BJ (cell line): ENCODE results near the gene NPPA. TPM values are rescaled to one million over a fixed set of nuclear protein-coding genes. Genes with fewer than 3 reads are reported as not detected.

Experiments used
- CTCF ChIA-PET: fragments of 350-600 bp; formaldehyde crosslinking; extraction: SDS; loops from one replicate; lab custom pipeline; 2021; ENCODE audit warnings: antibody characterized with exemption, inconsistent platforms; lab: Yijun Ruan, JAX
- POLR2A ChIA-PET: fragments of 300-600 bp; sonication (Branson Sonifier 250); formaldehyde crosslinking; extraction: SDS; loops from one replicate; lab custom pipeline; 2021; ENCODE audit warnings: antibody characterized with exemption; lab: Charles Lee
- DNase-seq: peaks from one replicate; pipeline ENCODE4 v3.0.0-alpha.2; 2011; ENCODE audit warnings: low read depth
- H3K27me3 ChIP-seq: 2 replicates; pipeline ENCODE4 v1.6.0; 2011; ENCODE audit warnings: low read length; ENCODE audit not compliant: control insufficient read depth, insufficient read depth
- H3K36me3 ChIP-seq: 2 replicates; pipeline ENCODE4 v1.5.1; 2011; ENCODE audit warnings: low read length; ENCODE audit not compliant: control insufficient read depth, insufficient read depth
- H3K4me3 ChIP-seq: 2 replicates; pipeline ENCODE4 v1.5.1; 2011; ENCODE audit warnings: low read depth, mild to moderate bottlenecking, control low read depth, low read length
- polyA plus RNA-seq: library from polyadenylated mRNA; depleted of rRNA; stranded (reverse); fragments of >200 nt; gene quantifications from 2 replicates; pipeline ENCODE4 v1.2.3, GENCODE V29; 2011
- TF ChIP-seq, protein P1 (sequence below): IDR thresholded peaks from 2 replicates; pipeline ENCODE4 v1.5.1; 2011; ENCODE audit warnings: low read depth, mild to moderate bottlenecking, control low read depth, inconsistent platforms, low read length, moderate library complexity; ENCODE audit not compliant: insufficient read depth

The NPPA gene
- polyA plus RNA-seq, 1 experiment: not detected

DNA sequence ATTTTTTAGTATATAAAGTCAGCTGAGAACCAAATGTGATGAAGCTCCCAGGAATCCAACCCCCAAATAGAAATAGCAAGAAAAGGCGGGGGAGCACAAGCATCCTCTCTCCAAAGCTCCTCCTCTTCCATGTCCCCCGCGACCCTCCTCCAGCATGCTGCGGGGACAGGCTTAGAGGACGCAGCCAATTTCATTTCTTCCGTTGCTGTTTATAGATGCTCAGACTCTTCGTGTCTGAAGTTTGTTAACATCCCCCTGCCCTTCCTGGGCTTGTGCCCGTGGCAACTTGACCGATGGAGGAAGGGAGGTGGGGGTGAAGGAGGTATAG lies 754 bp upstream of the NPPA start:
- no peak overlapping the region for H3K4me3 ChIP-seq
- peaks cover 2% of the 10 kb centered on the region; the same call in 1 of the 2 replicates for H3K27me3 ChIP-seq
- no peak for DNase-seq
- ChIA-PET POLR2A (no interaction called here), CTCF (interaction anchor here (0.6 to 3.0 kb wide), 2 partner anchors 10 to 29 kb away, joined by 3 to 10 read pairs; no protein-coding TSS in a partner anchor)
- peaks cover 11% of the 10 kb centered on the region for H3K36me3 ChIP-seq
- TF ChIP-seq, protein P1, sequence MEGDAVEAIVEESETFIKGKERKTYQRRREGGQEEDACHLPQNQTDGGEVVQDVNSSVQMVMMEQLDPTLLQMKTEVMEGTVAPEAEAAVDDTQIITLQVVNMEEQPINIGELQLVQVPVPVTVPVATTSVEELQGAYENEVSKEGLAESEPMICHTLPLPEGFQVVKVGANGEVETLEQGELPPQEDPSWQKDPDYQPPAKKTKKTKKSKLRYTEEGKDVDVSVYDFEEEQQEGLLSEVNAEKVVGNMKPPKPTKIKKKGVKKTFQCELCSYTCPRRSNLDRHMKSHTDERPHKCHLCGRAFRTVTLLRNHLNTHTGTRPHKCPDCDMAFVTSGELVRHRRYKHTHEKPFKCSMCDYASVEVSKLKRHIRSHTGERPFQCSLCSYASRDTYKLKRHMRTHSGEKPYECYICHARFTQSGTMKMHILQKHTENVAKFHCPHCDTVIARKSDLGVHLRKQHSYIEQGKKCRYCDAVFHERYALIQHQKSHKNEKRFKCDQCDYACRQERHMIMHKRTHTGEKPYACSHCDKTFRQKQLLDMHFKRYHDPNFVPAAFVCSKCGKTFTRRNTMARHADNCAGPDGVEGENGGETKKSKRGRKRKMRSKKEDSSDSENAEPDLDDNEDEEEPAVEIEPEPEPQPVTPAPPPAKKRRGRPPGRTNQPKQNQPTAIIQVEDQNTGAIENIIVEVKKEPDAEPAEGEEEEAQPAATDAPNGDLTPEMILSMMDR: no peak

DNA sequence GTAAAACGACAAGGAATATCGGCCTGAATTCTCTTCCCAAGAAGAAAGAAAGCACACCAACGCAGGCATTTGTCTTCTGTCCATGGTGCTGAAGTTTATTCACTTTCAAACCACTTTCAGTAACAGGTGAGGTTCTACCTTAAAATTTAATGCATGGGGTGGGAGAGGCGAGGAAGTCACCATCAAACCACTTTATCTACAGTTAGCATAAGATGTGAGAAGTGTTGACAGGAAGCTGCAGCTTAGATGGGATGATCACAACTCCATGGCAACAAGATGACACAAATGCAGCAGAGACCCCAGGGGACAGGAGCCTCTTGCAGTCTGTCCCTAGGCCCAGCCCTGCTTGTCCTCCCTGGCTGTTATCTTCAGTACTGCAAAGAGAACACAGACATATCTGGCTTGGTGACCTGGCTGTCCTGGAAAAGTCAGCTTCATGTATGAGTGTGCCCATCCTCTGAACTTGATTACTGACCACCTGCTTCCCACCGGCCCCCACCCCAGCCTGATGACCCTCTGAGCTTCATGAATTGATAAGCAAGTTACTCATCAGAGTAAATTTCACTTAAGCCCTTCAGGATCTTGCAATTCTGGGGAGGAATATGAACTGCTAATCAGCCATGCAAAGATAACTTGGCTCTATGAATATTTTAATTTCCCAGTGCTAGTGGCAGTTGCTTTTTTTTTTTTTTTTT lies 1.8 kb downstream of the NPPA start:
- ChIA-PET CTCF (no interaction called here), POLR2A (no interaction called here)
- no peak for DNase-seq
- Histone ChIP-seq H3K36me3 (peaks cover 23% of the 10 kb centered on the region), H3K4me3 (no peak overlapping the region), H3K27me3 (no peaks in the 10 kb centered on the region)
- TF ChIP-seq, protein P1: no peak

DNA sequence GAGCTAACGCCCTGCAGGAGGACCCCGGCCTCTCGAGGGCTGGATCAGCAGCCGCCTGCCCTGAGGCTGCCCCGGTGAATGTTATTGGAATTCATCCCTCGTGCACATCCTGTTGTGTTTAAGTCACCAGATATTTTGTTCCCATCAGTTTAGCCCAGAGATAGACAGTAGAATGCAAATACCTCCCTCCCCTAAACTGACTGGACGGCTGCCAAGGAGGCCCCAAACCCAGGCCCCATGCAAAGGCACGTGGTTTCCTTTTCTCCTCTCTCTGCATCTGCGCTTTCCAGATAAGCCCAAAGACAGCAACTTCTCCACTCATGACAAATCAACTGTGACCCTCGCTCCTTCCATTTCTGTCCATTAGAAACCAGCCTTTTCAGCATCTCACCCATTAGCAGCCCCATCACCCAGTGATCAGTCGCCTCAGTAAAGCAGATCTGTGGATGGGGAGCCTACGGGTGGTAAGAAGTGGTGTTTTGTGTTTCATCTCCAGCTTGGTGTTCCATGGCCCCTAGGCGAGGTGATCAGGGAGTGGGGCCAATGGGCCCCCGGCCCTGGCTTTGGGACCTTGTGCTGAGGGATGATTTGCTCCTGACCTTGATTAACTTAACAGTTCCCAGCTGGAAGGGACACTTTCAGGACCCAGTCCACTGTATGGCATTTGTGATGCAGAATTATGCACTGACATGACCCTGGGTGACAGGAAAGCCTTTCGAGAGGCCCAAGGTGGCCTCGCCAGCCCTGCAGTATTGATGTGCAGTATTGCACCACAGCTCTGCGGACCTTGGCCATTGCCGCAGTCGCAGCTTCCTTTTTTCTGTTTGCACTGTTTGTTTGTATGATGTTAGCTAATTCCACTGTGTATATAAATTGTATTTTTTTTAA lies 5.2 kb downstream of the NPPA start:
- ChIA-PET CTCF (interaction anchor here (0.6 to 3.3 kb wide), 6 partner anchors 11 to 270 kb away, joined by 3 to 12 read pairs (median 4); no protein-coding TSS in a partner anchor), POLR2A (no interaction called here)
- Histone ChIP-seq H3K36me3 (peaks cover 45% of the 10 kb centered on the region), H3K4me3 (no peak overlapping the region), H3K27me3 (no peaks in the 10 kb centered on the region)
- DNase-seq: no peak
- TF ChIP-seq, protein P1: no peak

DNA sequence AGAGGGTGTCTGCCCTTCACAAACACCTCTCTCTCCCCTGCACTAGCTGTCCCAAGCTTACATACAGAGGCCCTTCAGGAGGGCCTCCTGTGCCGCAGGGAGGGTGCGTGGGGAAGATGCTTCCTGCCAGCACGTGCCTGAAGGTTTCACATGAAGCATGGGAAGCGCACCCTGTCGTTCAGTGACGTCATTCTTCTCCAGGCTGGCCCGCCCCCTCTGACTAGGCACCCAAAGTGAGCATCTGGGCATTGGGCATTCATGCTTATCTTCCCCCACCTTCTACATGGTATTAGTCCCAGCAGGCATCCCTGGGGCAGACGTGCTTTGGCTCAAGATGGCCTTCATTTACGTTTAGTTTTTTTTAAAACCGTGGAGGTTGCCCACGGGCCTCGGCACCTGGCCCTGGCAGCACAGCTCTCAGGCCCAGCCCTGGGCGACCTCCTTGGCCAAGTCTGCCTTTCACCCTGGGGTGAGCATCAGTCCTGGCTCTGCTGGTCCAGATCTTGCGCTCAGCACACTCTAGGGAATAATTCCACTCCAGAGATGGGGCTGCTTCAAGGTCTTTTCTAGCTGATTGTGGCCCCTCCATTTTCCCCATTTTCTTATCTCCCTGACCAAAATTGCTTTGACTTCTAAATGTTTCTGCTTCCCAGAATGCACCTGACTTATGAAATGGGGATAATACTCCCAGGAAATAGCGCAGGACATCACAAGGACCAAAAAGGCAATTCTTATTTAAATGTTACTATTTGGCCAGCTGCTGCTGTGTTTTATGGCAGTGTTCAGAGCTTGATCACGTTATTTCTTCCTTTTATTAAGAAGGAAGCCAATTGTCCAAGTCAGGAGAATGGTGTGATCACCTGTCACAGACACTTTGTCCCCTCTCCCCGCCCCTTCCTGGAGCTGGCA lies 6.1 kb downstream of the NPPA start:
- POLR2A ChIA-PET: no interaction called here
- no peak for DNase-seq
- TF ChIP-seq, protein P1: no peak
- CTCF ChIA-PET: interaction anchor here (0.8 to 3.3 kb wide), 6 partner anchors 10 to 190 kb away, joined by 3 to 12 read pairs (median 4); no protein-coding TSS in a partner anchor
- H3K27me3 ChIP-seq: no peaks in the 10 kb centered on the region
- no peak overlapping the region for H3K4me3 ChIP-seq
- H3K36me3 ChIP-seq: peaks cover 52% of the 10 kb centered on the region
